ENCODE results near the gene RFX1. TPM values are rescaled to one million over a fixed set of nuclear protein-coding genes. Genes with fewer than 3 reads are reported as not detected.

RFX1 gene
- polyA plus RNA-seq, 1 donor from 2014 or later = 2.2 TPM

GRCh38 chr19:13989487-13989886 is 16.6 kb downstream of the RFX1 start:
- H3K9me3 ChIP-seq (ENCODE audit: low read length) = no peaks in the 10 kb centered on the region
- H4K20me1 ChIP-seq (ENCODE audit: insufficient read depth) = no peaks in the 10 kb centered on the region

DNA sequence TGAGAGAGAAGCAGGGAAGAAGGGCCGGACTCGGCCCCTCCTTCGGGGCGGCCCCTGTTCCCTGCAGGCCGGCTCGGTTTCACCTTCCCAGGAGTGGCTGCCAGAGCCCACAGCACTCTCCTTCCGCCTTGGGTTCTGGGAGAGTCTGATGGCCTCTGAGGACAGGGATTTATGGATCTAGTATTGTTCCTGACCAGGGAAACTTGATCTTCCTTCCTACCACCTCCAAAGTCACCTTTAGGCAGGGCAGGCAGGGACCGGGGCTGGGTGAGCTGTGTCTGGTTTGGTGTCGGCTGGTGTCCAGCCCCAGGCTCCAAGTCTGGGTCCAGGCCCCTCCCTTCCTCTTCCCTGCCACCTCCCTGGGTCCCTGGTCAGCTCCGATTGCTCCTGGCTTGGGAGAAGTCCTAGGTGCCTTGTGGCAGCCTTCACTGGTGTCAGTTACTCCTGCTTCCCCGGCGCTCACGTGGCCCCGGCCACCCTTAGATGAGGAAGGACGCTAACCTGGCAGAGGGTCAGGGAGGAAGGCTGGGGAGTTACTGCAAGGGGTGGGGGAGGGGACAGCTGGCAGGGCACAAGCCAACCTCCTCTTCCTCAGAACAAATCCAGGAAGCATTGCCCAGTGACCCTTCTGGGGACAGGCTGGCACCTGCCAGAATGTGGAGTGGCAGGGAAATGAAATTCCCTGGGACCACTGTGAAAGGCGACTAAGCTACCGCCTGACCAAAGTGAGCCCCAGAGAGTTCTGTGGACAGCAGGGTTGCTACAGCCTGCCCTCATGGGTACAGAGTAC is 18.8 kb downstream of the RFX1 start:
- no peak overlapping the region for H3K4me3 ChIP-seq (ENCODE audit: low read length)
- no peak overlapping the region for H2AFZ ChIP-seq (ENCODE audit: low read depth, low read length)
- H3F3A ChIP-seq (ENCODE audit: insufficient read depth, low read length, poor library complexity, severe bottlenecking) = no peaks in the 10 kb centered on the region
- H3K36me3 ChIP-seq (ENCODE audit: insufficient read depth, low read length) = no peaks in the 10 kb centered on the region
- H4K20me1 ChIP-seq (ENCODE audit: insufficient read depth) = no peaks in the 10 kb centered on the region
- no peaks in the 10 kb centered on the region for H3K9me3 ChIP-seq (ENCODE audit: low read length)
- no peaks in the 10 kb centered on the region for H3K9me2 ChIP-seq (ENCODE audit: insufficient read depth, low read length)
- no peaks in the 10 kb centered on the region for H3K27me3 ChIP-seq (ENCODE audit: insufficient read depth, low read depth, low read length)
- no peak overlapping the region for H3K4me2 ChIP-seq (ENCODE audit: low read length)
- no peak overlapping the region for H3K27ac ChIP-seq (ENCODE audit: low read length)
- H3K79me2 ChIP-seq (replicated peaks; ENCODE audit: insufficient read depth, low read length) = no peaks in the 10 kb centered on the region
- H3K9ac ChIP-seq (ENCODE audit: low read length) = no peak overlapping the region
- no peak for TF ChIP-seq EP300 (conservative IDR thresholded peaks at IDR 0.05; ENCODE audit: poor library complexity, severe bottlenecking)
- no peak for TF ChIP-seq POLR2AphosphoS5 (IDR thresholded peaks at IDR 0.05)
- no peak for TF ChIP-seq SMC3 (conservative IDR thresholded peaks at IDR 0.05; ENCODE audit: poor library complexity)
- TF ChIP-seq, protein P1, sequence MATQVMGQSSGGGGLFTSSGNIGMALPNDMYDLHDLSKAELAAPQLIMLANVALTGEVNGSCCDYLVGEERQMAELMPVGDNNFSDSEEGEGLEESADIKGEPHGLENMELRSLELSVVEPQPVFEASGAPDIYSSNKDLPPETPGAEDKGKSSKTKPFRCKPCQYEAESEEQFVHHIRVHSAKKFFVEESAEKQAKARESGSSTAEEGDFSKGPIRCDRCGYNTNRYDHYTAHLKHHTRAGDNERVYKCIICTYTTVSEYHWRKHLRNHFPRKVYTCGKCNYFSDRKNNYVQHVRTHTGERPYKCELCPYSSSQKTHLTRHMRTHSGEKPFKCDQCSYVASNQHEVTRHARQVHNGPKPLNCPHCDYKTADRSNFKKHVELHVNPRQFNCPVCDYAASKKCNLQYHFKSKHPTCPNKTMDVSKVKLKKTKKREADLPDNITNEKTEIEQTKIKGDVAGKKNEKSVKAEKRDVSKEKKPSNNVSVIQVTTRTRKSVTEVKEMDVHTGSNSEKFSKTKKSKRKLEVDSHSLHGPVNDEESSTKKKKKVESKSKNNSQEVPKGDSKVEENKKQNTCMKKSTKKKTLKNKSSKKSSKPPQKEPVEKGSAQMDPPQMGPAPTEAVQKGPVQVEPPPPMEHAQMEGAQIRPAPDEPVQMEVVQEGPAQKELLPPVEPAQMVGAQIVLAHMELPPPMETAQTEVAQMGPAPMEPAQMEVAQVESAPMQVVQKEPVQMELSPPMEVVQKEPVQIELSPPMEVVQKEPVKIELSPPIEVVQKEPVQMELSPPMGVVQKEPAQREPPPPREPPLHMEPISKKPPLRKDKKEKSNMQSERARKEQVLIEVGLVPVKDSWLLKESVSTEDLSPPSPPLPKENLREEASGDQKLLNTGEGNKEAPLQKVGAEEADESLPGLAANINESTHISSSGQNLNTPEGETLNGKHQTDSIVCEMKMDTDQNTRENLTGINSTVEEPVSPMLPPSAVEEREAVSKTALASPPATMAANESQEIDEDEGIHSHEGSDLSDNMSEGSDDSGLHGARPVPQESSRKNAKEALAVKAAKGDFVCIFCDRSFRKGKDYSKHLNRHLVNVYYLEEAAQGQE (IDR thresholded peaks at IDR 0.05; ENCODE audit: borderline replicate concordance) = no peak
- no peak for TF ChIP-seq EZH2 (IDR thresholded peaks at IDR 0.05; ENCODE audit: borderline replicate concordance, insufficient read depth, low read length, poor library complexity, severe bottlenecking)
- TF ChIP-seq CTCF (IDR thresholded peaks at IDR 0.05; ENCODE audit: poor library complexity, severe bottlenecking) = no peak
- no peak for TF ChIP-seq TAF1 (IDR thresholded peaks at IDR 0.05; ENCODE audit: low read depth)

More at GRCh38 chr19:13989487-13989886, 16.6 kb downstream of the RFX1 start:
- H2AFZ ChIP-seq (ENCODE audit: low read depth, low read length) = no peak overlapping the region
- H3K79me2 ChIP-seq (replicated peaks; ENCODE audit: insufficient read depth, low read length) = no peaks in the 10 kb centered on the region
- H3K36me3 ChIP-seq (ENCODE audit: insufficient read depth, low read length) = no peaks in the 10 kb centered on the region
- H3K27ac ChIP-seq (ENCODE audit: low read length) = no peak overlapping the region
- no peak overlapping the region for H3K4me2 ChIP-seq (ENCODE audit: low read length)
- no peaks in the 10 kb centered on the region for H3K27me3 ChIP-seq (ENCODE audit: insufficient read depth, low read depth, low read length)
- no peaks in the 10 kb centered on the region for H3F3A ChIP-seq (ENCODE audit: insufficient read depth, low read length, poor library complexity, severe bottlenecking)
- no peak overlapping the region for H3K9ac ChIP-seq (ENCODE audit: low read length)
- no peak for TF ChIP-seq POLR2AphosphoS5 (IDR thresholded peaks at IDR 0.05)
- TF ChIP-seq TAF1 (IDR thresholded peaks at IDR 0.05; ENCODE audit: low read depth) = no peak
- no peak for TF ChIP-seq RAD21 (conservative IDR thresholded peaks at IDR 0.05)
- no peak for TF ChIP-seq CTCF (IDR thresholded peaks at IDR 0.05; ENCODE audit: poor library complexity, severe bottlenecking)
- no peak for TF ChIP-seq EZH2 (IDR thresholded peaks at IDR 0.05; ENCODE audit: borderline replicate concordance, insufficient read depth, low read length, poor library complexity, severe bottlenecking)
- no peak for TF ChIP-seq SMC3 (conservative IDR thresholded peaks at IDR 0.05; ENCODE audit: poor library complexity)
- TF ChIP-seq, protein P1 (IDR thresholded peaks at IDR 0.05; ENCODE audit: borderline replicate concordance) = no peak
- no peak for TF ChIP-seq MXI1 (conservative IDR thresholded peaks at IDR 0.05; ENCODE audit: poor library complexity, severe bottlenecking)
- no peak for TF ChIP-seq EP300 (conservative IDR thresholded peaks at IDR 0.05; ENCODE audit: poor library complexity, severe bottlenecking)
- no peaks in the 10 kb centered on the region for H3K9me2 ChIP-seq (ENCODE audit: insufficient read depth, low read length)
- no peak overlapping the region for H3K4me3 ChIP-seq (ENCODE audit: low read length)

Data from neural cell (in vitro differentiated cells).